Lower lobe of right lung (tissue), 2 donors: ENCODE results near the gene DDX4. TPM values are rescaled to one million over a fixed set of nuclear protein-coding genes. Genes with fewer than 3 reads are reported as not detected.

Source experiments
- ATAC-seq, 2 donors: fragments of 200-7000 bp; cut with Tn5 transposase; one replicate each; pipeline ENCODE4 v1.9.1; 2020 to 2022; ENCODE audit warnings: mild to moderate bottlenecking in 2 of 2, moderate library complexity in 2 of 2
- DNase-seq: peaks from one replicate; pipeline ENCODE4 v3.0.0-alpha.2; 2020
- H3K27ac ChIP-seq: fragments of 200-600 bp; one replicate; pipeline ENCODE4 v1.8.0; 2022
- H3K27me3 ChIP-seq: fragments of 200-600 bp; one replicate; pipeline ENCODE4 v1.8.0; 2022; ENCODE audit warnings: low read depth
- H3K36me3 ChIP-seq: fragments of 200-600 bp; one replicate; pipeline ENCODE4 v1.8.0; 2022; ENCODE audit warnings: mild to moderate bottlenecking
- H3K4me1 ChIP-seq: fragments of 200-600 bp; one replicate; pipeline ENCODE4 v1.8.0; 2022
- H3K4me3 ChIP-seq: fragments of 200-600 bp; one replicate; pipeline ENCODE4 v1.8.0; 2022; ENCODE audit warnings: mild to moderate bottlenecking
- H3K9me3 ChIP-seq: fragments of 200-600 bp; one replicate; pipeline ENCODE4 v1.8.0; 2022
- CTCF ChIP-seq: fragments of 200-600 bp; IDR thresholded peaks from one replicate; pipeline ENCODE4 v1.8.0; 2022; ENCODE audit warnings: antibody characterized with exemption, mild to moderate bottlenecking
- intact Hi-C: fragments of 100-400 bp; cut with DNase I; formaldehyde crosslinking; loops from one replicate; pipeline ENCODE4 v1.11.0; 2022
- total RNA-seq: library from RNA; stranded (reverse); fragmentation: NEBNext Ultra II Directional; extraction: Animal tissue kit (Norgen Biotek cat#: 25700); gene quantifications from one replicate; pipeline ENCODE4 v1.2.1, GENCODE V29; 2021
- donor health status: DM: no; HTN: yes; CAD: no; lungs with severe emphysema.

The DDX4 gene
- total RNA-seq, 1 donor from 2014 or later, result not detected

DNA sequence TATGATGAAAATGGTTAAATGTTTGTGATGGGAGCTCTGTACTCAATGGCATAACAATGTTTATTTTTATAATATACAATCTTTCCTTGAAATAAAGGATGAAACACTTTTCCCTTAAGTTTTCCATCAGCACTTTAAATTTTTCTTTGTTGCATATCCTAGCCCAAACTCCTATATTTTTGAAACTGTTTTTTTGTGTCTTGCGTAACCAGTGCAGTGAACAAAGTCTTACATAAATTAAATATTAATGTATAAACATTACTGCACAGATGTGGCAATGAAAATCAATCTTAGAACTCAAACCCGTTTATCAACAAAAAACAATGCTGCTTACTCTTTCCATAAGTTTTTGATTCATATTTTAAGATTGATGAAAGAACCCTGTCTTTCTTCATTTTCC, 79.2 kb downstream of the DDX4 start:
- no peak for ATAC-seq
- no peak overlapping the region for H3K4me3 ChIP-seq
- no peaks in the 10 kb centered on the region for H3K36me3 ChIP-seq
- H3K27me3 ChIP-seq, result peaks cover 11% of the 10 kb centered on the region
- no peak for DNase-seq
- no peak overlapping the region for H3K27ac ChIP-seq
- H3K4me1 ChIP-seq, result peaks cover 5% of the 10 kb centered on the region
- no peak for TF ChIP-seq CTCF
- no peaks in the 10 kb centered on the region for H3K9me3 ChIP-seq
- intact Hi-C loops, result no loop called here

DNA sequence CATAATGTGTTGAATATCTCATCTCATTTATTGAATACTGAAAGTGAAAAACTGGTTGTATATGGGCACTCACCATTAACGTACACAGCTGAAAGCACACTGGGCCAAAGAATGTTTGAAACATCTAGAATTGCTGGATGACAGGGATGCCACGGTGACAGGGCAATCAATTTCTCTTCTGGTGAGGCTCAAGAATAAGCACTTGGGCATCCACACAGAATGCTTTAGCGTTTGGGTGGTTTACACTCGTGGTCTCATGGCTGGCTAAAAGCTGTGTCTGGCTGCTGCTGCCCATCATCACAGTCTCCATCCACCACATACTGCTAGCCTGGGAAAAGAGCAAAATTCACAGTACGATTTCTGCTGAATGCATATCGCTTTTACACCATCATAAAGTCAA, 82.6 kb downstream of the DDX4 start:
- intact Hi-C loops, result no loop called here

DNA sequence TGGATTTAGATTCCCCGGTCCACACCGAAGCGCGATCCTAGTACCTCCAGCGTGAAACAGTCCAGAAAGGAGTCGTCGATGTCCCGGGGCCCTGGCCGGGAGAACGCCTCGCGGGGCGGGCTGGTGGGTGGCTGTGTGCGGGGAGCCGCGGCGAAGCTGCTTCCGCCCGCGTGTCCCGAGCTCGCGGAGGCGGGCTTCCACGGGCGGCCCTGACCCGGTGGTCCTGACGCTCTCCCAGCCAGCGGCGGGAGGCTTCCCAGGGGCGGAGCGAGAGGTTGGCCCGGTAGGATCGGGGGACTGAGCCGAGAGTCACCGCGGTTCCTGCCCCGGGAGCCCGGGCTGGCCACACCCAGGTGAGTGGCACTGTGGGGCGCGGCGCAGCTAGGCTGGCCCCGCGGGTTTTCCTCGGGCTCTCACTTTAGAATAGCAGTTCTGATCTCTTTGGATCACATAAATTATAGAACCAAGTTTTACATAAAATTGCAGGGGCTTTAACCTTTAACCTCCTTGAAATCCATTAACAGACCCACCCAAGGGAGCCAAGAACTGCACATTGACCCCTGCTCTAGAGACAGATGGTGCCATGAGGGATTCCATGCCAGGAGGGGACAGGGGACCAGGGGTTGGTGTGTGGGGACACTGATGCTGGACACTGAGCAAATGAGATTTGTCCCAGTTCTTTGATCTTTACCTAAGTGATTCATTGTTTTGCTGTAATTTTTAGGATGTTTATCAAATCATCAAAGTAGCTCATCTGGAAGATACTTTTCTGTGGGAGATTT, 84.1 kb downstream of the DDX4 start:
- intact Hi-C loops, result no loop called here
- H3K4me3 ChIP-seq, result peak overlapping the region; percentile 50
- H3K27me3 ChIP-seq, result peaks cover 14% of the 10 kb centered on the region
- no peaks in the 10 kb centered on the region for H3K9me3 ChIP-seq
- no peaks in the 10 kb centered on the region for H3K36me3 ChIP-seq
- H3K27ac ChIP-seq, result no peak overlapping the region
- ATAC-seq (peak; percentile 74 to 89), DNase-seq (peak; percentile 50)
- peaks cover 6% of the 10 kb centered on the region for H3K4me1 ChIP-seq
- no peak for TF ChIP-seq CTCF

More for the DNA sequence above, 82.6 kb downstream of the DDX4 start:
- DNase-seq, result no peak
- no peak overlapping the region for H3K4me3 ChIP-seq
- no peak for ATAC-seq
- TF ChIP-seq CTCF, result no peak
- H3K36me3 ChIP-seq, result no peaks in the 10 kb centered on the region
- H3K4me1 ChIP-seq, result peaks cover 6% of the 10 kb centered on the region
- H3K27me3 ChIP-seq, result peaks cover 14% of the 10 kb centered on the region
- no peaks in the 10 kb centered on the region for H3K9me3 ChIP-seq
- H3K27ac ChIP-seq, result no peak overlapping the region

DNA sequence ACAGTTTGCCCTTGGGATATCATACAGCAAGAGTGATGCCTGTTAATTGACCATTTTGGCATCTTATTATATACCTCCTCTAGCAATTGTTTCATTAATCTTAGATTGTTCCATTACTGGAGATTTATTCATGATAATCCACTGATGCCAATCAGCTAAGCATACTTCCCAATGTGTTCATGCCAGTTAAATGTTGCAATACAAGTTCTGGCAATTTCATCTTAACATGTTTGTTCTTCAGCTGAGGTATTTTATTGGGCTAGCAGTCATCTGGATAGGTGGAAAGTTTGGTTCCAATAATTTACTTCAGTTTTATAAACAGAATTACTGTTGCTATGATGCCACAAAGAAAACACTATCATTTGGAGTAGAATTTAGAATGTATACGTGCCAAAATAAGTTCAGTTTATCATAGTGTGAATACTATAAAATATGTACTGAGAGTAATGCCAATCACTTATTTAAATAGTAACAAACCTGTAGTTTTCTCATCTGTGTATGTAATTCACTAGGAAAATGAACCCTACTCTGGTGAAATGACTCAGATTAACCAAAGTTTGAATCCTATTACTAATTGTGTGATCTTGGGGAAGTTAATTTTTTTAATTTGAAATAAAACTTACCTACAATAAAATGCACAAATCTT, 85.4 kb downstream of the DDX4 start:
- no peak overlapping the region for H3K4me3 ChIP-seq
- H3K4me1 ChIP-seq, result peaks cover 6% of the 10 kb centered on the region
- H3K27ac ChIP-seq, result no peak overlapping the region
- TF ChIP-seq CTCF, result no peak
- H3K36me3 ChIP-seq, result no peaks in the 10 kb centered on the region
- ATAC-seq (peak in 1 of 2 donors; percentile 83), DNase-seq (no peak)
- H3K27me3 ChIP-seq, result peaks cover 14% of the 10 kb centered on the region
- intact Hi-C loops, result no loop called here
- H3K9me3 ChIP-seq, result no peaks in the 10 kb centered on the region

GRCh38 chr5:55829956-55830355, 92.1 kb downstream of the DDX4 start:
- no peak for TF ChIP-seq CTCF
- intact Hi-C loops, result no loop called here
- no peak overlapping the region for H3K4me3 ChIP-seq
- H3K27ac ChIP-seq, result no peak overlapping the region
- no peaks in the 10 kb centered on the region for H3K9me3 ChIP-seq
- H3K27me3 ChIP-seq, result no peaks in the 10 kb centered on the region
- DNase-seq (no peak), ATAC-seq (no peak)
- H3K36me3 ChIP-seq, result no peaks in the 10 kb centered on the region
- no peaks in the 10 kb centered on the region for H3K4me1 ChIP-seq
